Activated CD8-positive, alpha-beta T cell treated with anti-CD3 and anti-CD28 coated beads for 36 hours (primary cell): ENCODE results near the gene SCLT1. TPM values are rescaled to one million over a fixed set of nuclear protein-coding genes. Genes with fewer than 3 reads are reported as not detected.

Experiments used
- ATAC-seq: fragments of 200-7000 bp; cut with Tn5 transposase; one replicate; pipeline ENCODE4 v1.10.0; 2021; ENCODE audit warnings: mild to moderate bottlenecking, moderate library complexity
- CTCF ChIA-PET: fragments of 350-600 bp; sonication (Branson Sonifier 250); formaldehyde crosslinking; loops from one replicate; lab custom pipeline; 2021; ENCODE audit warnings: antibody characterized with exemption; lab: Charles Lee
- POLR2A ChIA-PET: fragments of 350-600 bp; sonication (Branson Sonifier 250); formaldehyde crosslinking; loops from one replicate; lab custom pipeline; 2021; ENCODE audit warnings: antibody characterized with exemption; lab: Charles Lee
- DNase-seq: peaks from one replicate; pipeline ENCODE4 v3.0.0-alpha.2; 2020
- H3K27ac Mint-ChIP-seq: one replicate; pipeline ENCODE4 v1.8.0; 2021; ENCODE audit warnings: mild to moderate bottlenecking, mixed read lengths
- H3K27me3 Mint-ChIP-seq: one replicate; pipeline ENCODE4 v1.8.0; 2021; ENCODE audit warnings: mixed read lengths
- H3K36me3 Mint-ChIP-seq: one replicate; pipeline ENCODE4 v1.8.0; 2021; ENCODE audit warnings: low read depth, mixed read lengths
- H3K4me1 Mint-ChIP-seq: one replicate; pipeline ENCODE4 v1.8.0; 2021; ENCODE audit warnings: low read depth, mixed read lengths
- H3K4me3 Mint-ChIP-seq: one replicate; pipeline ENCODE4 v1.8.0; 2021; ENCODE audit warnings: mild to moderate bottlenecking, moderate library complexity, mixed read lengths
- H3K9me3 Mint-ChIP-seq: one replicate; pipeline ENCODE4 v1.8.0; 2021; ENCODE audit warnings: mixed read lengths
- intact Hi-C: fragments of 100-400 bp; cut with micrococcal nuclease; formaldehyde crosslinking; loops from one replicate; pipeline ENCODE4 v1.10.0; 2022
- total RNA-seq, 2 experiments: library from RNA; stranded (reverse); gene quantifications; one replicate each; pipeline ENCODE4 v1.2.3, GENCODE V29; 2021
- TF ChIP-seq, protein P1 (sequence below): fragments of 200-600 bp; IDR thresholded peaks from one replicate; pipeline ENCODE4 v1.8.0; 2022; ENCODE audit warnings: antibody characterized with exemption, mild to moderate bottlenecking

The SCLT1 gene
- total RNA-seq, 2 experiments from 2014 or later, result 18.5 to 19.7 TPM

DNA sequence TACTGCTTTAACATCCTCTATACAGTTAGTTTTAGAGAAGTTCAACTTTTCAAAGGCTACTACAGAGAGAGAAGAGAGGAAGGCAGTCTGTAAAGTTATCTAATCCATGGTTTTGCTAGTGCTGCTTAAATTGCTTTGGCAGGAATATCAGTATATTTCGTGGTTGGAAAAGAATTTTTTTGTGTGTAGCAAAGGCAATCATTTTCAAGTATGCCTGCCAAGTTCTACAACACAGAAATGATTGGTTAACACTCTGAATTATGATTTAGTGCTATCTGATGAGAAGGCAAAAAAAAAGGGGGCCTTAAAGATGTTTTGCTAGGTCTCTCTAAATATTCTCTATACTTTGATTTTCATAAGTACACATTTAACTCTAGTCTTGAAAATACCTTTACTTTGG is 150.7 kb downstream of the SCLT1 start:
- ChIA-PET CTCF (no interaction called here), POLR2A (no interaction called here)
- TF ChIP-seq, protein P1, sequence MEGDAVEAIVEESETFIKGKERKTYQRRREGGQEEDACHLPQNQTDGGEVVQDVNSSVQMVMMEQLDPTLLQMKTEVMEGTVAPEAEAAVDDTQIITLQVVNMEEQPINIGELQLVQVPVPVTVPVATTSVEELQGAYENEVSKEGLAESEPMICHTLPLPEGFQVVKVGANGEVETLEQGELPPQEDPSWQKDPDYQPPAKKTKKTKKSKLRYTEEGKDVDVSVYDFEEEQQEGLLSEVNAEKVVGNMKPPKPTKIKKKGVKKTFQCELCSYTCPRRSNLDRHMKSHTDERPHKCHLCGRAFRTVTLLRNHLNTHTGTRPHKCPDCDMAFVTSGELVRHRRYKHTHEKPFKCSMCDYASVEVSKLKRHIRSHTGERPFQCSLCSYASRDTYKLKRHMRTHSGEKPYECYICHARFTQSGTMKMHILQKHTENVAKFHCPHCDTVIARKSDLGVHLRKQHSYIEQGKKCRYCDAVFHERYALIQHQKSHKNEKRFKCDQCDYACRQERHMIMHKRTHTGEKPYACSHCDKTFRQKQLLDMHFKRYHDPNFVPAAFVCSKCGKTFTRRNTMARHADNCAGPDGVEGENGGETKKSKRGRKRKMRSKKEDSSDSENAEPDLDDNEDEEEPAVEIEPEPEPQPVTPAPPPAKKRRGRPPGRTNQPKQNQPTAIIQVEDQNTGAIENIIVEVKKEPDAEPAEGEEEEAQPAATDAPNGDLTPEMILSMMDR, result no peak
- DNase-seq (no peak), ATAC-seq (no peak)
- no peaks in the 10 kb centered on the region for H3K9me3 Mint-ChIP-seq
- H3K4me1 Mint-ChIP-seq, result no peaks in the 10 kb centered on the region
- no peaks in the 10 kb centered on the region for H3K27me3 Mint-ChIP-seq
- intact Hi-C loops, result no loop called here
- no peak overlapping the region for H3K27ac Mint-ChIP-seq
- no peak overlapping the region for H3K4me3 Mint-ChIP-seq
- H3K36me3 Mint-ChIP-seq, result peaks cover 20% of the 10 kb centered on the region

DNA sequence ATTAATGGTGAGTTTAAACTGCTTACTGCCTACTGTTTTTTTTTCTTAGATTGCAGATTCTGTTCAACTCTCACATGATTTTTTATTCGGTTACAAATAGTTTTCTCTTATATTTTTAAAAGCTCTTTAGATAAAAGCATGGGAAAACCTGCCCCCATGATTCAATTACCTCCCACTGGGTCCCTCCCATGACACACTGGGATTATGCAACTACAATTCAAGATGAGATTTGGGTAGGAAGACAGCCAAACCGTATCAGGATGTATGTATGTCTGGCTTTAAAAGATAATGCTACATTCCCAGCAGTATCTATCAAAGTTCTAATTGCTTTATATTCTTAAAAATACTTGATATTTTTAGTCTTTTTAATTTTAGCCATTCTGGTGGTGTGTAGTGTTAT is 152.4 kb downstream of the SCLT1 start:
- no peaks in the 10 kb centered on the region for H3K4me1 Mint-ChIP-seq
- H3K36me3 Mint-ChIP-seq, result peaks cover 24% of the 10 kb centered on the region
- ChIA-PET CTCF (no interaction called here), POLR2A (no interaction called here)
- no peak for DNase-seq
- intact Hi-C loops, result no loop called here
- ATAC-seq, result no peak
- TF ChIP-seq, protein P1, result no peak
- H3K4me3 Mint-ChIP-seq, result no peak overlapping the region
- H3K27me3 Mint-ChIP-seq, result no peaks in the 10 kb centered on the region
- H3K9me3 Mint-ChIP-seq, result no peaks in the 10 kb centered on the region
- no peak overlapping the region for H3K27ac Mint-ChIP-seq

DNA sequence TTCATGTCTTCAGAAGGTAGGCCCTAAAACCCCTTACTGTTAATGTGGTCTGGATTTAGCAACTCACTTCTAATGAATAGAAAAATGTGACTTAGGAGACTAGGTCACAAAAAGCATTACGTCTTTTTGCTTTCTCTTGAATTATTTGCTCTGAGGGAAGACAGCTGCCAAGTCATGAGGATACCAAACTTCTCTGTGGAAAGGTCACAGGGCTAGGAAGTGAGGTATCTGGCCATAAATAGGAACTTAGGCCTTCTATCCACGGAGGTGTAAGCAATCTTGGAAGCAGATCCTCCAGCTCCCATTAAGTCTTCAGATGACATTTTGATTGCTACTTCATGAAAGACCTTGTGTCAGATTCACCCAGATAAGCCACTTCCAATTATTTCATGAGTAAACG is 163.3 kb downstream of the SCLT1 start:
- peaks cover 21% of the 10 kb centered on the region for H3K36me3 Mint-ChIP-seq
- ATAC-seq (no peak), DNase-seq (no peak)
- H3K27ac Mint-ChIP-seq, result no peak overlapping the region
- peaks cover 2% of the 10 kb centered on the region for H3K4me1 Mint-ChIP-seq
- ChIA-PET CTCF (no interaction called here), POLR2A (no interaction called here)
- H3K9me3 Mint-ChIP-seq, result no peaks in the 10 kb centered on the region
- no peaks in the 10 kb centered on the region for H3K27me3 Mint-ChIP-seq
- no peak overlapping the region for H3K4me3 Mint-ChIP-seq
- intact Hi-C loops, result no loop called here
- TF ChIP-seq, protein P1, result no peak

DNA sequence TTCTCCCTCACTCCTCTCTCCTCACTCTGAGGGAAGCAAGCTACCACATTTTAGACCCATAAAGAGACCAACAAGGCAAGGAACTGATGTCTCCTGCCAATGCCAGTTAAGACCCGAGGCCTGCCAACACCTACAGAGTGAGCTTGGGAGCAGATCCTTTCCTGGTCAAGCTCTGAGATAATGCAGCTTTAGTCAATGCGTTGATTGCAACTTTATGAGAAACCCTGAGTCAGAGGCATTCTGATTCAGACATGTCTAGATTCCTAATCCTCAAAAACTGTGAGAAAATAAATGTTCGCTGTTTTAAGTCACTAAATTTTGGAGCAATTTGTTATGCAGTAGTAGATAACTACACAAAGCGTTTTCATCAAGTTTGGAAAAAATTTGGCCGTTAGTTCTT is 168.4 kb downstream of the SCLT1 start:
- H3K27me3 Mint-ChIP-seq, result no peaks in the 10 kb centered on the region
- H3K4me1 Mint-ChIP-seq, result no peaks in the 10 kb centered on the region
- H3K27ac Mint-ChIP-seq, result no peak overlapping the region
- CTCF ChIA-PET, result interaction anchor here (0.7 kb wide), 1 partner anchor 537 kb away, joined by 3 read pairs; no protein-coding TSS in a partner anchor
- POLR2A ChIA-PET, result no interaction called here
- intact Hi-C loops, result no loop called here
- H3K4me3 Mint-ChIP-seq, result no peak overlapping the region
- TF ChIP-seq, protein P1, result no peak
- no peaks in the 10 kb centered on the region for H3K9me3 Mint-ChIP-seq
- ATAC-seq (no peak), DNase-seq (no peak)
- H3K36me3 Mint-ChIP-seq, result peaks cover 19% of the 10 kb centered on the region

DNA sequence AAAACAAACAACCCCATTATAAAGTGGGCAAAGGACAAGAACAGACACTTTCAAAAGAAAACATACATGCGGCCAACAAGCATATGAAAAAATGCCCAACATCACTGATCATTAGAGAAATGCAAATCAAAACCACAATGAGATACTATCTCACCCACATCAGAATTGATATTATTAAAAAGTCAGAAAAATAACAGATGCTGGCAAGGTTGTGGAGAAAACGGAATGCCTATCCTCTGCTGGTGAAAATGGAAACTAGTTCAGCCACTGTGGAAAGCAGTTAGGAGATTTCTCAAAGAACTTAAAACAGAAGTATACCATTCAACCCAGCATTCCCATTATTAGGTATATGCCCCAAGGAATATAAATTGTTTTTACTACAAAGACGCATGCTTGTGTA is 171.4 kb downstream of the SCLT1 start:
- H3K27ac Mint-ChIP-seq, result no peak overlapping the region
- DNase-seq (no peak), ATAC-seq (no peak)
- no peaks in the 10 kb centered on the region for H3K9me3 Mint-ChIP-seq
- peaks cover 15% of the 10 kb centered on the region for H3K4me1 Mint-ChIP-seq
- H3K36me3 Mint-ChIP-seq, result peaks cover 13% of the 10 kb centered on the region
- intact Hi-C loops, result no loop called here
- TF ChIP-seq, protein P1, result no peak
- no peaks in the 10 kb centered on the region for H3K27me3 Mint-ChIP-seq
- no peak overlapping the region for H3K4me3 Mint-ChIP-seq
- ChIA-PET CTCF (no interaction called here), POLR2A (no interaction called here)
